Smooth muscle cell (in vitro differentiated cells): ENCODE data around the gene EVL. TPM values are rescaled to one million over a fixed set of nuclear protein-coding genes. Genes with fewer than 3 reads are reported as not detected.

Experiments
- DNase-seq: peaks from one replicate; lab custom pipeline; 2025; ENCODE audit not compliant: unreplicated experiment; lab: John Stamatoyannopoulos, UW
- H2AFZ ChIP-seq: fragments of 200-600 bp; sonication (generic); 2 replicates; pipeline ENCODE4 v1.6.0; 2016; ENCODE audit warnings: antibody characterized with exemption, low read depth, mild to moderate bottlenecking
- H3F3A ChIP-seq: fragments of 200-600 bp; sonication (generic); 2 replicates; pipeline ENCODE4 v1.6.0; 2017; ENCODE audit warnings: antibody characterized with exemption, low read depth
- H3K27ac ChIP-seq: fragments of 200-600 bp; sonication (generic); 2 replicates; pipeline ENCODE4 v1.5.1; 2016; ENCODE audit warnings: low read depth, mild to moderate bottlenecking
- H3K27me3 ChIP-seq: fragments of 200-600 bp; sonication (generic); 2 replicates; pipeline ENCODE4 v1.6.1; 2016; ENCODE audit warnings: low read depth, mild to moderate bottlenecking
- H3K36me3 ChIP-seq: fragments of 200-600 bp; sonication (generic); 2 replicates; pipeline ENCODE4 v1.5.1; 2016; ENCODE audit warnings: low read depth
- H3K4me1 ChIP-seq: fragments of 200-600 bp; sonication (generic); 2 replicates; pipeline ENCODE4 v1.5.1; 2016; ENCODE audit warnings: low read depth
- H3K4me2 ChIP-seq: fragments of 200-600 bp; sonication (generic); 2 replicates; pipeline ENCODE4 v1.6.0; 2016; ENCODE audit warnings: mild to moderate bottlenecking
- H3K4me3 ChIP-seq: fragments of 200-600 bp; sonication (generic); 2 replicates; pipeline ENCODE4 v1.5.1; 2016; ENCODE audit warnings: mild to moderate bottlenecking
- H3K79me2 ChIP-seq: fragments of 200-600 bp; sonication (generic); 2 replicates; pipeline ENCODE4 v1.6.0; 2016; ENCODE audit warnings: low read depth, mild to moderate bottlenecking
- H3K9ac ChIP-seq: fragments of 200-600 bp; sonication (generic); 2 replicates; pipeline ENCODE4 v1.6.0; 2016; ENCODE audit warnings: low read depth
- H3K9me3 ChIP-seq: fragments of 200-600 bp; sonication (generic); replicated peaks from 2 replicates; pipeline ENCODE4 v1.5.1; 2016; ENCODE audit warnings: low read depth
- H4K20me1 ChIP-seq: fragments of 200-600 bp; sonication (generic); 2 replicates; pipeline ENCODE4 v1.6.0; 2016; ENCODE audit warnings: low read depth
- CTCF ChIP-seq: fragments of 200-600 bp; sonication (generic); IDR thresholded peaks from 2 replicates; pipeline ENCODE4 v1.5.1; 2017; ENCODE audit warnings: borderline replicate concordance, mild to moderate bottlenecking, antibody characterized with exemption; ENCODE audit not compliant: insufficient read depth, poor library complexity, severe bottlenecking
- WGBS: methylation state at CpG from one replicate; pipeline ENCODE4 v1.1.7; 2016; ENCODE audit warnings: low lambda C conversion rate; 5-methylcytosine and 5-hydroxymethylcytosine counted together
- polyA plus RNA-seq: library from polyadenylated mRNA; unstranded; fragments of >200 nt; fragmentation: Nextera tagmentation; extraction: Ambion mirVana; gene quantifications from 2 replicates; pipeline ENCODE4 v1.2.1, GENCODE V29; 2016
- total RNA-seq: library from RNA; depleted of rRNA; stranded (reverse); fragments of >200 nt; gene quantifications from 2 replicates; pipeline ENCODE4 v1.2.3, GENCODE V29; 2014

Gene EVL
- total and polyA plus RNA-seq, 2 experiments from 2014 or later: 19.5 to 26.3 TPM

GRCh38 chr14:100037353-100037752, 27.9 kb upstream of the EVL start:
- Histone ChIP-seq H3K9me3 (no peaks in the 10 kb centered on the region), H3F3A (peaks cover 11% of the 10 kb centered on the region), H3K36me3 (no peaks in the 10 kb centered on the region), H3K79me2 (peaks cover 30% of the 10 kb centered on the region), H3K4me2 (no peak overlapping the region), H4K20me1 (peaks cover 10% of the 10 kb centered on the region), H2AFZ (no peak overlapping the region), H3K9ac (no peak overlapping the region), H3K27me3 (no peaks in the 10 kb centered on the region), H3K4me1 (peaks cover 12% of the 10 kb centered on the region), H3K27ac (no peak overlapping the region), H3K4me3 (no peak overlapping the region)
- WGBS: 66% methylated on average over 2 of the region's 2 CpGs
- TF ChIP-seq CTCF: no peak
- DNase-seq: no peak

GRCh38 chr14:100038065-100038464, 27.2 kb upstream of the EVL start:
- Histone ChIP-seq H4K20me1 (peaks cover 11% of the 10 kb centered on the region), H3K4me1 (peaks cover 6% of the 10 kb centered on the region), H3F3A (peaks cover 6% of the 10 kb centered on the region), H3K27ac (no peak overlapping the region), H3K36me3 (no peaks in the 10 kb centered on the region), H3K4me3 (no peak overlapping the region), H3K9me3 (no peaks in the 10 kb centered on the region), H3K9ac (no peak overlapping the region), H3K27me3 (no peaks in the 10 kb centered on the region), H3K4me2 (no peak overlapping the region), H2AFZ (no peak overlapping the region), H3K79me2 (peaks cover 31% of the 10 kb centered on the region)
- WGBS: 89% methylated on average over 5 of the region's 5 CpGs
- DNase-seq: no peak
- TF ChIP-seq CTCF: no peak

- Histone ChIP-seq H3K4me1 (peaks cover 6% of the 10 kb centered on the region), H3K4me3 (no peak overlapping the region), H3K79me2 (peaks cover 34% of the 10 kb centered on the region), H3K27ac (no peak overlapping the region), H3K9ac (no peak overlapping the region), H4K20me1 (peaks cover 22% of the 10 kb centered on the region), H3K4me2 (no peak overlapping the region), H3K36me3 (no peaks in the 10 kb centered on the region), H2AFZ (no peak overlapping the region), H3K27me3 (no peaks in the 10 kb centered on the region), H3F3A (no peaks in the 10 kb centered on the region), H3K9me3 (no peaks in the 10 kb centered on the region)
- 85% methylated on average over 3 of the region's 3 CpGs for WGBS
- no peak for DNase-seq
- no peak for TF ChIP-seq CTCF
These were observed 25.3 kb upstream of the EVL start for GRCh38 chr14:100039903-100040302.

GRCh38 chr14:100041271-100041670, 24.0 kb upstream of the EVL start:
- Histone ChIP-seq H4K20me1 (peaks cover 25% of the 10 kb centered on the region), H3F3A (no peaks in the 10 kb centered on the region), H3K9me3 (no peaks in the 10 kb centered on the region), H3K36me3 (no peaks in the 10 kb centered on the region), H3K79me2 (peaks cover 27% of the 10 kb centered on the region), H2AFZ (no peak overlapping the region), H3K4me2 (no peak overlapping the region), H3K4me1 (peaks cover 6% of the 10 kb centered on the region), H3K9ac (no peak overlapping the region), H3K27me3 (no peaks in the 10 kb centered on the region), H3K4me3 (no peak overlapping the region), H3K27ac (no peak overlapping the region)
- no peak for TF ChIP-seq CTCF
- 99% methylated on average over 2 of the region's 2 CpGs for WGBS
- no peak for DNase-seq
